GM12891 (cell line): ENCODE measurements around the gene DUSP18.

Source experiments
- PAX5 ChIP-seq: IDR thresholded peaks from 2 replicates; pipeline ENCODE4 v1.6.1; 2011; ENCODE audit warnings: low read length, moderate library complexity, mild to moderate bottlenecking; ENCODE audit not compliant: insufficient read depth, severe bottlenecking
- POLR2A ChIP-seq: IDR thresholded peaks from 2 replicates; pipeline ENCODE4 v1.6.1; 2011; ENCODE audit warnings: low read depth, low read length, control low read depth
- POLR2AphosphoS5 ChIP-seq: IDR thresholded peaks from 2 replicates; pipeline ENCODE4 v1.6.1; 2011; ENCODE audit warnings: low read depth, low read length, control low read depth
- POU2F2 ChIP-seq: IDR thresholded peaks from 2 replicates; pipeline ENCODE4 v1.6.1; 2011; ENCODE audit warnings: low read depth, mild to moderate bottlenecking, control low read depth, low read length, moderate library complexity
- SPI1 ChIP-seq: IDR thresholded peaks from 2 replicates; pipeline ENCODE4 v1.6.1; 2011; ENCODE audit warnings: low read depth, low read length, control low read depth
- TAF1 ChIP-seq: IDR thresholded peaks from 2 replicates; pipeline ENCODE4 v1.6.1; 2011; ENCODE audit warnings: low read depth, low read length, control low read depth

GRCh38 chr22:30646518-30647160 is 21.0 kb downstream of the DUSP18 start:
- TF ChIP-seq POLR2A: no peak
- TF ChIP-seq POLR2AphosphoS5: no peak
- TF ChIP-seq TAF1: no peak
- no peak for TF ChIP-seq POU2F2
- TF ChIP-seq PAX5: no peak
- no peak for TF ChIP-seq SPI1
